Panc1 (cell line): ENCODE data around the gene BTLA.

Experiments
- CTCF ChIP-seq: fragments of 450-650 bp; IDR thresholded peaks from 2 replicates; pipeline ENCODE4 v1.5.1; 2017; ENCODE audit warnings: mild to moderate bottlenecking
- TCF7L2 ChIP-seq: IDR thresholded peaks from 2 replicates; pipeline ENCODE4 v1.6.1; 2011; ENCODE audit warnings: mild to moderate bottlenecking, low read depth, low read length, inconsistent platforms

- TF ChIP-seq CTCF (no peak), TCF7L2 (no peak)
Measured at GRCh38 chr3:112512320-112512719, 13.0 kb upstream of the BTLA start.
